Measurements from ENCODE around the gene HEPHL1.

Gene HEPHL1

GRCh38 chr11:94048032-94048709, 27.0 kb downstream of the HEPHL1 start:
- H3K4me3 ChIP-seq (ENCODE audit: low read length) = no peak overlapping the region
- H4K20me1 ChIP-seq (ENCODE audit: insufficient read depth, low read length) = no peaks in the 10 kb centered on the region
- H3K27me3 ChIP-seq (replicated peaks; ENCODE audit: insufficient read depth, low read length) = no peaks in the 10 kb centered on the region
- no peaks in the 10 kb centered on the region for H3K9me2 ChIP-seq (replicated peaks; ENCODE audit: insufficient read depth, low read length)
- H3K36me3 ChIP-seq (replicated peaks; ENCODE audit: insufficient read depth, low read length) = no peaks in the 10 kb centered on the region
- TF ChIP-seq EZH2phosphoT487 (IDR thresholded peaks at IDR 0.05; ENCODE audit: low read length) (no peak), EZH2 (optimal IDR thresholded peaks at IDR 0.05; ENCODE audit: low read depth, low read length) (no peak), CTCF (IDR thresholded peaks at IDR 0.05; ENCODE audit: low read length) (no peak)
- no peak overlapping the region for H3K9ac ChIP-seq (ENCODE audit: low read length)
- H3K79me2 ChIP-seq (ENCODE audit: low read length) = no peaks in the 10 kb centered on the region
- DNase-seq = no peak
- H2AFZ ChIP-seq (ENCODE audit: low read length) = no peak overlapping the region
- no peak overlapping the region for H3K27ac ChIP-seq (ENCODE audit: low read length)
- H3F3A ChIP-seq (ENCODE audit: insufficient read depth, low read length) = no peaks in the 10 kb centered on the region
- H3K4me2 ChIP-seq (ENCODE audit: low read depth, low read length) = no peak overlapping the region
- H3K9me3 ChIP-seq (replicated peaks; ENCODE audit: insufficient read depth, low read length) = no peaks in the 10 kb centered on the region
- H3K4me1 ChIP-seq (ENCODE audit: low read length) = no peaks in the 10 kb centered on the region

- H3K9ac ChIP-seq (ENCODE audit: low read length) = no peak overlapping the region
- no peaks in the 10 kb centered on the region for H3K36me3 ChIP-seq (replicated peaks; ENCODE audit: insufficient read depth, low read length)
- H3K9me3 ChIP-seq (replicated peaks; ENCODE audit: insufficient read depth, low read length) = no peaks in the 10 kb centered on the region
- no peaks in the 10 kb centered on the region for H3F3A ChIP-seq (ENCODE audit: insufficient read depth, low read length)
- H3K27me3 ChIP-seq (replicated peaks; ENCODE audit: insufficient read depth, low read length) = no peaks in the 10 kb centered on the region
- DNase-seq = no peak
- H3K79me2 ChIP-seq (ENCODE audit: low read length) = no peaks in the 10 kb centered on the region
- H3K4me2 ChIP-seq (ENCODE audit: low read depth, low read length) = no peak overlapping the region
- no peak overlapping the region for H3K4me3 ChIP-seq (ENCODE audit: low read length)
- TF ChIP-seq EZH2phosphoT487 (IDR thresholded peaks at IDR 0.05; ENCODE audit: low read length) = no peak
- no peaks in the 10 kb centered on the region for H3K4me1 ChIP-seq (ENCODE audit: low read length)
- no peaks in the 10 kb centered on the region for H4K20me1 ChIP-seq (ENCODE audit: insufficient read depth, low read length)
- H3K9me2 ChIP-seq (replicated peaks; ENCODE audit: insufficient read depth, low read length) = no peaks in the 10 kb centered on the region
- H3K27ac ChIP-seq (ENCODE audit: low read length) = no peak overlapping the region
- H2AFZ ChIP-seq (ENCODE audit: low read length) = no peak overlapping the region
Measured at GRCh38 chr11:94049351-94049750, 28.2 kb downstream of the HEPHL1 start.

- Histone ChIP-seq H3K36me3 (replicated peaks; ENCODE audit: insufficient read depth, low read length) (no peaks in the 10 kb centered on the region), H3K27ac (ENCODE audit: low read length) (no peak overlapping the region), H3K4me3 (ENCODE audit: low read length) (no peak overlapping the region), H3K4me1 (ENCODE audit: low read length) (no peaks in the 10 kb centered on the region), H3K9me2 (replicated peaks; ENCODE audit: insufficient read depth, low read length) (no peaks in the 10 kb centered on the region), H3K4me2 (ENCODE audit: low read depth, low read length) (no peak overlapping the region), H2AFZ (ENCODE audit: low read length) (no peak overlapping the region), H3K9me3 (replicated peaks; ENCODE audit: insufficient read depth, low read length) (no peaks in the 10 kb centered on the region), H3K9ac (ENCODE audit: low read length) (no peak overlapping the region), H3F3A (ENCODE audit: insufficient read depth, low read length) (no peaks in the 10 kb centered on the region), H4K20me1 (ENCODE audit: insufficient read depth, low read length) (no peaks in the 10 kb centered on the region), H3K27me3 (replicated peaks; ENCODE audit: insufficient read depth, low read length) (no peaks in the 10 kb centered on the region), H3K79me2 (ENCODE audit: low read length) (no peaks in the 10 kb centered on the region)
- no peak for TF ChIP-seq EZH2phosphoT487 (IDR thresholded peaks at IDR 0.05; ENCODE audit: low read length)
- DNase-seq = no peak
Measured at GRCh38 chr11:94058630-94059029, 37.5 kb downstream of the HEPHL1 start.

GRCh38 chr11:94059065-94059464, 37.9 kb downstream of the HEPHL1 start:
- H3K27ac ChIP-seq (ENCODE audit: low read length) = no peak overlapping the region
- DNase-seq = no peak
- no peaks in the 10 kb centered on the region for H3K9me2 ChIP-seq (replicated peaks; ENCODE audit: insufficient read depth, low read length)
- H3K27me3 ChIP-seq (replicated peaks; ENCODE audit: insufficient read depth, low read length) = no peaks in the 10 kb centered on the region
- no peak overlapping the region for H3K9ac ChIP-seq (ENCODE audit: low read length)
- H3F3A ChIP-seq (ENCODE audit: insufficient read depth, low read length) = no peaks in the 10 kb centered on the region
- H3K4me2 ChIP-seq (ENCODE audit: low read depth, low read length) = no peak overlapping the region
- H2AFZ ChIP-seq (ENCODE audit: low read length) = no peak overlapping the region
- no peak overlapping the region for H3K4me3 ChIP-seq (ENCODE audit: low read length)
- no peaks in the 10 kb centered on the region for H3K9me3 ChIP-seq (replicated peaks; ENCODE audit: insufficient read depth, low read length)
- no peaks in the 10 kb centered on the region for H3K79me2 ChIP-seq (ENCODE audit: low read length)
- H3K4me1 ChIP-seq (ENCODE audit: low read length) = no peaks in the 10 kb centered on the region
- TF ChIP-seq CTCF (IDR thresholded peaks at IDR 0.05; ENCODE audit: low read length) (no peak), EZH2phosphoT487 (IDR thresholded peaks at IDR 0.05; ENCODE audit: low read length) (no peak), EZH2 (optimal IDR thresholded peaks at IDR 0.05; ENCODE audit: low read depth, low read length) (no peak)
- no peaks in the 10 kb centered on the region for H4K20me1 ChIP-seq (ENCODE audit: insufficient read depth, low read length)
- no peaks in the 10 kb centered on the region for H3K36me3 ChIP-seq (replicated peaks; ENCODE audit: insufficient read depth, low read length)
